B cell (primary cell): ENCODE measurements around the gene ERGIC1.

Source experiments
- EZH2 ChIP-seq: IDR thresholded peaks from 2 replicates; pipeline ENCODE4 v1.6.1; 2012; ENCODE audit warnings: borderline replicate concordance, low read depth, mild to moderate bottlenecking, moderate library complexity, low read length; ENCODE audit not compliant: insufficient read depth, poor library complexity, severe bottlenecking
- TF ChIP-seq, protein P1 (sequence below): fragments of 200-600 bp; IDR thresholded peaks from one replicate; pipeline ENCODE4 v1.8.0; 2022; ENCODE audit warnings: antibody characterized with exemption, mild to moderate bottlenecking

DNA sequence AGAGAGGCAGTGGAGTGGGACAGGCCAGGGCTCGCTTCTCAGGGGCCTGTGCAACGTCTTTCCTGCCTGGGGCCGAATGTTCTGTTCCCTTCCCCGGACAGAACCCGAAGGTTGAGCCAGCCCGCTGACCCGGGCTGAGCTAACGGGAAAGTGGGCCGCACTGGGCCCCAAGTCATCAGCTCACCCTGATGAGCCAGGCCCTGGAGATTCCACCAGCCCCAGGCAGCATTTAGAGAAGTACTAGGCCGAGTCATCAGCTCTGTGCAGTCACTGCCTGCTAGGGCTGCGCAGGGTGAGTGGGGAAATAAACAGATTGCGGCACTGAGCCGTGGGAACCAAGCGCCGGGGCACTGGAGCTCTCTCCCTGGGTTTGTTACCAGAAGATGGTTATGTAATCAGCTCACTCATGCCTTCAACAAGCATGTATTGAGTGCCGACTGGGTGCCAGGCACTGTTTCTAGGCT, 33.9 kb upstream of the ERGIC1 start:
- TF ChIP-seq, protein P1, sequence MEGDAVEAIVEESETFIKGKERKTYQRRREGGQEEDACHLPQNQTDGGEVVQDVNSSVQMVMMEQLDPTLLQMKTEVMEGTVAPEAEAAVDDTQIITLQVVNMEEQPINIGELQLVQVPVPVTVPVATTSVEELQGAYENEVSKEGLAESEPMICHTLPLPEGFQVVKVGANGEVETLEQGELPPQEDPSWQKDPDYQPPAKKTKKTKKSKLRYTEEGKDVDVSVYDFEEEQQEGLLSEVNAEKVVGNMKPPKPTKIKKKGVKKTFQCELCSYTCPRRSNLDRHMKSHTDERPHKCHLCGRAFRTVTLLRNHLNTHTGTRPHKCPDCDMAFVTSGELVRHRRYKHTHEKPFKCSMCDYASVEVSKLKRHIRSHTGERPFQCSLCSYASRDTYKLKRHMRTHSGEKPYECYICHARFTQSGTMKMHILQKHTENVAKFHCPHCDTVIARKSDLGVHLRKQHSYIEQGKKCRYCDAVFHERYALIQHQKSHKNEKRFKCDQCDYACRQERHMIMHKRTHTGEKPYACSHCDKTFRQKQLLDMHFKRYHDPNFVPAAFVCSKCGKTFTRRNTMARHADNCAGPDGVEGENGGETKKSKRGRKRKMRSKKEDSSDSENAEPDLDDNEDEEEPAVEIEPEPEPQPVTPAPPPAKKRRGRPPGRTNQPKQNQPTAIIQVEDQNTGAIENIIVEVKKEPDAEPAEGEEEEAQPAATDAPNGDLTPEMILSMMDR: no peak
- TF ChIP-seq EZH2: no peak
